Measurements from ENCODE around the gene C4A. TPM values are rescaled to one million over a fixed set of nuclear protein-coding genes. Genes with fewer than 3 reads are reported as not detected.

C4A gene
- total RNA-seq, 5 donors from 2014 or later (not counting 1 experiment from before 2014, with no cell fraction given), result 3.5 to 11.6 (median 6.1) TPM

DNA sequence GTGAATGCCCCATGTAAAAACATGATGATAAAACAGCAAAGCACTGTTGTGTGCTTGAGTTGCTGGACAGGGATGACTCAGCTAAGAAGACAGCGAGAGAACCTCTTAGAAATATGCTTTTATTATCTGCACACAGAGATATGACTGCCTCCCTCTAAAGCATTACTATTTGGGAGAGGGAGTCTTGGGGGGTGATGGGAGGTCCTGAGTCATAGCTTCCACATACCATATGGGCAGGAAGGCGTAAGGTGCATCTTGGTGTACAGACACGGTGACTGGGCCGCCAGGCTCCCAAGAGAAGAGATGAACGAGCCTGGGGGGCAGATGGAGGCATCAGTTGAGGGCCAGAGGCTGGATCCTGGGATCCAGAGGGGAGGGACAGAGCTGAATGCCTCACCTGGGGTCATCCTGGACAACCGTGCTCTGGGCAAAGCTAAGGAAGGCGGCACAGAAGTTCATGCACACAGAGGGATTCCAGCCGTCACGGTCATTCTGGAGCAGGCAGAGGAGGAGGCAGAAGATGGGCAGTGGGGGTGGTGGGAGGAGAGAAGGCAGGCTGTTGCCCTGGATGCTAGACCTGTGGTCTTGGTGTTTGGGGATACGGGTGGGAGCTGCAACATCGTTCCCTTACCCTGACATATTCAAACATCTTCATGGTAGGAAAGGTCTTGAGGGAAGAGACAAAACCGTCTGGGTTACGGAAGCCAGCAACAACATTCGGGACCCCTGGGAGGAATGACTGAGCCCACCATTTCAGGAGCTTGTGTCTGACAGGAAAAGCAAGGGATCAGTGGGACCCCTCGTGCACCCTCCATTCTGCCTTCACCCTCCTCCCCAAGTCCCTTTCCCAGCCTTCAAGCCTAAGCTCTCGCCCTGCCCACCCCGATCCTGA, 11.9 kb upstream of the C4A start:
- 88% methylated on average over 10 of the region's 17 CpGs for whole genome bisulfite sequencing (ENCODE audit: insufficient coverage)
- H3K4me1 ChIP-seq (ENCODE audit: control insufficient read depth in 1 of 2, extremely low read depth in 1 of 2, insufficient read depth in 2 of 2, low read length in 2 of 2), result peaks cover 12 to 26% of the 10 kb centered on the region in 2 experiments
- no peaks in the 10 kb centered on the region for H3K27me3 ChIP-seq (replicated peaks in 1 of 2; ENCODE audit: control insufficient read depth in 2 of 2, extremely low read depth in 1 of 2, insufficient read depth in 2 of 2, low read length in 1 of 2)
- Mint-ChIP-seq H3K4me1 (peaks cover 36 to 55% (median 46%) of the 10 kb centered on the region in 3 donors), H3K27me3 (no peaks in the 10 kb centered on the region), H3K36me3 (peaks cover 33% of the 10 kb centered on the region), H3K27ac (peak overlapping the region; percentile 75 to 84), H3K4me3 (peak overlapping the region; percentile 57 to 92 (median 59)), H3K9me3 (no peaks in the 10 kb centered on the region)
- peak overlapping the region; percentile 99 for H3K27ac ChIP-seq (ENCODE audit: low read length)
- no peaks in the 10 kb centered on the region for H3K9me3 ChIP-seq
- ChIA-PET CTCF (interaction anchor here in 1 of 2 donors (0.6 kb wide), 1 partner anchor 1741 kb away, joined by 3 read pairs; the partner anchor contains the start of gene UQCC2), POLR2A (interaction anchor here (0.6 to 1.2 kb wide), 2 partner anchors 11 to 926 kb away, joined by 3 read pairs; partner anchors contain the start of gene SKIC2 (in 1 of the 2))
- H3K36me3 ChIP-seq (ENCODE audit: control insufficient read depth in 2 of 2, extremely low read depth in 1 of 2, insufficient read depth in 1 of 2, low read length in 1 of 2), result peaks cover 33 to 49% of the 10 kb centered on the region in 2 donors
- ATAC-seq (replicated peaks in 1 of 4) (no peak), DNase-seq (no peak)
- H3K4me3 ChIP-seq (ENCODE audit: control insufficient read depth in 1 of 2, extremely low read depth in 1 of 2, low read length in 1 of 2), result no peak overlapping the region

DNA sequence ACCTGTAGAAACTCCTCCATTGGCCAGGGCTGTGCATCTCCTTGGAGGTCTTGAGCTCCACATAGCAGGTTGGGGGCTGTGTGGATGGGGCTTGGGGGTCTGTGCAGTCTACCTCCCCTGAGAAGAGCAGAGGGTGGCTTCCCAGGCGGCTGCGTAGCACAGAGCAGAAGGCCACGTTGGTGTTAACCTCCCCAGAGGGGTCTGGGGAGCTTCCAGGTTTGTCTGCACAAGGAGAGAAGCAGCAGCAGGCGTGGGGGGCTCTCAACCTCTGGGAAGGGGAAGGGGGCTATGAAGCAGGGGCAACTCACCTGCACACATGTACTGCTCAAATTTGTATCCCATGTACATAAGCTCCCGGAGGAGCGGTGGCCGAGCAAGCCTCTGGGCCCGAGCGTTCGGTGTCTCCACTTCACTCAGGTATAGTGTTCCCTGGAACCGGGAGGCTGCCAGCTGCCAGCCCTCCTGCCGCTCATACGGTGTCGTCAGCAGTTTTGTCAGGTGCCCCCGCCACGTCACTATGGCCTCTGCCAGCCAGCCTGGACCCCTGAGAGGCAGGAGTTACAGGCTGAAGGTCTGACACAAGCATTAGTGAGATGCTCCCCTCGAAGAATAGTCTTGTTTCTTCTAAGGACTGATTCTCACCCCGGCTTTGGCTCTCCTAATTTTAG, 11.1 kb upstream of the C4A start:
- CTCF ChIA-PET, result interaction anchor here in 1 of 2 donors (1.2 to 1.3 kb wide), 2 partner anchors 12 to 19 kb away, joined by 4 read pairs; partner anchors contain the start of genes NELFE and SKIC2
- POLR2A ChIA-PET, result interaction anchor here in 1 of 2 donors (0.9 to 1.4 kb wide), 3 partner anchors 12 to 318 kb away, joined by 3 to 5 read pairs (median 3); partner anchors contain the start of gene SKIC2
- no peak for ATAC-seq (replicated peaks in 1 of 4)
- H3K36me3 Mint-ChIP-seq, result peaks cover 25% of the 10 kb centered on the region
- peak overlapping the region; percentile 100 for H3K27ac Mint-ChIP-seq
- WGBS (ENCODE audit: insufficient coverage), result 90% methylated on average over 17 of the region's 18 CpGs
- H3K27me3 ChIP-seq (replicated peaks in 1 of 2; ENCODE audit: control insufficient read depth in 2 of 2, extremely low read depth in 1 of 2, insufficient read depth in 2 of 2, low read length in 1 of 2), result no peaks in the 10 kb centered on the region
- no peaks in the 10 kb centered on the region for H3K9me3 ChIP-seq
- no peaks in the 10 kb centered on the region for H3K27me3 Mint-ChIP-seq
- H3K36me3 ChIP-seq (ENCODE audit: control insufficient read depth in 2 of 2, extremely low read depth in 1 of 2, insufficient read depth in 1 of 2, low read length in 1 of 2), result peaks cover 31 to 41% of the 10 kb centered on the region in 2 donors
- peak in 1 of 35 experiments; percentile 26 for DNase-seq
- peak overlapping the region; percentile 83 to 95 for H3K4me3 ChIP-seq (ENCODE audit: control insufficient read depth in 1 of 2, extremely low read depth in 1 of 2, low read length in 1 of 2)
- peak overlapping the region; percentile 99 for H3K27ac ChIP-seq (ENCODE audit: low read length)
- H3K4me1 ChIP-seq (ENCODE audit: control insufficient read depth in 1 of 2, extremely low read depth in 1 of 2, insufficient read depth in 2 of 2, low read length in 2 of 2), result peaks cover 12 to 26% of the 10 kb centered on the region in 2 experiments
- H3K9me3 Mint-ChIP-seq, result no peaks in the 10 kb centered on the region
- peaks cover 36 to 55% (median 46%) of the 10 kb centered on the region in 3 donors for H3K4me1 Mint-ChIP-seq
- peak overlapping the region; percentile 92 to 98 (median 97) for H3K4me3 Mint-ChIP-seq

DNA sequence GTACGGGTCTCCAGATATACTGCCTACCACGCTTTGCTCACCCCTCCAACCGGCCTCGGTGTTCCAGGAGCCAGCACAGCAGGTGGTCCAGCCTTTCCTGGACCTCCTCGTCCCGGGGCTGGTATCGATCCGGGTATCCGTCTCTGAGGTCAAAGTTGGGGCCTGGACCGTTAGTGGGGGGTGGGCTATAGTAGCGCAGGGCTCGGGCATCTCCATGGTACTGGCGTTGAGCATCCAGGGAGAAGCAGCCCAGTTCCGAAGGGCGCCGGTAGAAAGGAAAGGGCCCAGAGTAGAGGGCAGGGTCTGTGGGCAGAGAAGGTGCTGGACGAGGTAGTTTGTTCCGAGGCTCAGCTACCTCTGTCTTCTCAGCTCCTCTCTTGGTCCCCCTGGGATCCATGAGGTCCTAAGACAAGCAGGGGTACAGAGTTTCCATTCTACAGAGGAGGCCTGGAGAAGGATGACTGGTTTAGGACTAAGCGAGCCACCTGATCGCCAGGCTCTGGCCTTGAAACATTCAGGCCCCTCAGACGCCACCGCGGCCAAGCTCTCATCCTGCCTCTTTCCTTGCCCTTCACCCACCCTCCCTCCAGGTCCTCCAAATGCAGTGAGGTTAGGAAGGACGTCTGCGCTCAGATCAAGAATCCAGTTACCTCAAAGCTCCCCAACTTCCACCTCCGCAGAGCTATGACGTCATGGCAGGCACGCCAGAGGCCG, 10.4 kb upstream of the C4A start:
- peaks cover 36 to 55% (median 46%) of the 10 kb centered on the region in 3 donors for H3K4me1 Mint-ChIP-seq
- peak overlapping the region; percentile 92 to 98 (median 97) for H3K4me3 Mint-ChIP-seq
- no peak for ATAC-seq (replicated peaks in 1 of 4)
- Histone ChIP-seq H3K9me3 (no peaks in the 10 kb centered on the region), H3K36me3 (ENCODE audit: control insufficient read depth in 2 of 2, extremely low read depth in 1 of 2, insufficient read depth in 1 of 2, low read length in 1 of 2) (peaks cover 27 to 34% of the 10 kb centered on the region in 2 donors), H3K4me3 (ENCODE audit: control insufficient read depth in 1 of 2, extremely low read depth in 1 of 2, low read length in 1 of 2) (peak overlapping the region; percentile 83 to 95), H3K4me1 (ENCODE audit: control insufficient read depth in 1 of 2, extremely low read depth in 1 of 2, insufficient read depth in 2 of 2, low read length in 2 of 2) (peaks cover 12 to 26% of the 10 kb centered on the region in 2 experiments), H3K27ac (ENCODE audit: low read length) (peak overlapping the region; percentile 99), H3K27me3 (replicated peaks in 1 of 2; ENCODE audit: control insufficient read depth in 2 of 2, extremely low read depth in 1 of 2, insufficient read depth in 2 of 2, low read length in 1 of 2) (no peaks in the 10 kb centered on the region)
- DNase-seq, result peak in 2 of 35 experiments; percentile 2 to 9
- peaks cover 22% of the 10 kb centered on the region for H3K36me3 Mint-ChIP-seq
- no peaks in the 10 kb centered on the region for H3K9me3 Mint-ChIP-seq
- WGBS (ENCODE audit: insufficient coverage), result 23% methylated on average over 21 of the region's 29 CpGs
- no peaks in the 10 kb centered on the region for H3K27me3 Mint-ChIP-seq
- POLR2A ChIA-PET, result interaction anchor here (0.5 to 2.5 kb wide), 8 partner anchors 12 to 1482 kb away, joined by 3 to 23 read pairs (median 6); partner anchors contain the start of genes SKIC2 (in 2 of the 2), ATF6B (in 1 of the 2) and NELFE (in 1 of the 2)
- CTCF ChIA-PET, result interaction anchor here in 1 of 2 donors (0.6 to 1.3 kb wide), 5 partner anchors 12 to 1081 kb away, joined by 3 to 5 read pairs (median 4); partner anchors contain the start of genes NELFE and SKIC2
- H3K27ac Mint-ChIP-seq, result peak overlapping the region; percentile 100

DNA sequence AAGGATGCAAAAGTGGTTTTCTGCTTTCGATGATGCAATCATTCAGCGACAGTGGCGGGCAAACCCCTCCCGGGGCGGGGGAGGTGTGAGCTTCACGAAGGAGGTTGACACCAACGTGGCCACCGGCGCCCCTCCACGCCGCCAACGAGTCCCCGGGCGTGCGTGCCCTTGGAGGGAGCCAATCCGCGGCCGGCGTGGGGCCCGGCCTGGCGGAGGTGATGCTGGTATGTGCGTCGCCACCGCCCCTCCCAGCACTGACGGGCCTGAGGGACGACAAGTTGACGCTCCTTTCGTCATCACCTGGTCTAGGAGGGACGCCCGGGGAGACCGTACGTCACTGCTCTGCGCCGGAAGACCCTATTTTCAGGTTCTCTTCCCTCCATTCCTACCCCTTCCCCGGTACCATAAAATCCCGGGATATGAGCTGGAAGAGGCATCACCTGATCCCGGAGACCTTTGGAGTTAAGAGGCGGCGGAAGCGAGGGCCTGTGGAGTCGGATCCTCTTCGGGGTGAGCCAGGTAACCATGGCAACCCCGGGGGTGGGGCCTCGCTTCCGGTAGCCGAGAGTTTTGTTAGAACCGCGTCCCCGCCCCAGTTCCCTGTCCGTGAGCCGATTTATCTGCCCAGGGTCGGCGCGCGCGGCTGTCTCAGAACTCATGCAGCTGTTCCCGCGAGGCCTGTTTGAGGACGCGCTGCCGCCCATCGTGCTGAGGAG, 9.7 kb upstream of the C4A start, which contains the start of gene DXO:
DXO (minus strand) TSS at position 146 of the 716 bp plus-strand sequence. CDS start 463 bp downstream, outside the sequence.
- Histone ChIP-seq H3K27me3 (replicated peaks in 1 of 2; ENCODE audit: control insufficient read depth in 2 of 2, extremely low read depth in 1 of 2, insufficient read depth in 2 of 2, low read length in 1 of 2) (no peaks in the 10 kb centered on the region), H3K36me3 (ENCODE audit: control insufficient read depth in 2 of 2, extremely low read depth in 1 of 2, insufficient read depth in 1 of 2, low read length in 1 of 2) (peaks cover 20 to 27% of the 10 kb centered on the region in 2 donors), H3K4me3 (ENCODE audit: control insufficient read depth in 1 of 2, extremely low read depth in 1 of 2, low read length in 1 of 2) (peak within 1 kb of the TSS; percentile 83 to 95), H3K4me1 (ENCODE audit: control insufficient read depth in 1 of 2, extremely low read depth in 1 of 2, insufficient read depth in 2 of 2, low read length in 2 of 2) (peaks cover 12 to 26% of the 10 kb centered on the region in 2 experiments), H3K27ac (ENCODE audit: low read length) (peak within 1 kb of the TSS; percentile 99), H3K9me3 (no peaks in the 10 kb centered on the region)
- POLR2A ChIA-PET, result interaction anchor here (0.5 to 2.5 kb wide), 9 partner anchors 12 to 1482 kb away, joined by 3 to 23 read pairs (median 5); partner anchors contain the start of genes SKIC2 (in 2 of the 2), ATF6B (in 1 of the 2) and NELFE (in 1 of the 2)
- peak within 1 kb of the TSS; percentile 92 to 98 (median 97) for H3K4me3 Mint-ChIP-seq
- peak within 1 kb of the TSS; percentile 100 for H3K27ac Mint-ChIP-seq
- H3K36me3 Mint-ChIP-seq, result peaks cover 15% of the 10 kb centered on the region
- no peaks in the 10 kb centered on the region for H3K9me3 Mint-ChIP-seq
- ATAC-seq (replicated peaks in 1 of 4) (peak; percentile 90 to 94 (median 91)), DNase-seq (peak; percentile 91 to 100 (median 99))
- WGBS (ENCODE audit: insufficient coverage), result under 1% methylated on average over 59 of the region's 62 CpGs
- H3K4me1 Mint-ChIP-seq, result peaks cover 39 to 49% (median 46%) of the 10 kb centered on the region in 3 donors
- CTCF ChIA-PET, result interaction anchor here in 1 of 2 donors (0.6 to 1.3 kb wide), 6 partner anchors 13 to 1080 kb away, joined by 3 to 5 read pairs (median 4); partner anchors contain the start of genes NELFE and SKIC2
- no peaks in the 10 kb centered on the region for H3K27me3 Mint-ChIP-seq

DNA sequence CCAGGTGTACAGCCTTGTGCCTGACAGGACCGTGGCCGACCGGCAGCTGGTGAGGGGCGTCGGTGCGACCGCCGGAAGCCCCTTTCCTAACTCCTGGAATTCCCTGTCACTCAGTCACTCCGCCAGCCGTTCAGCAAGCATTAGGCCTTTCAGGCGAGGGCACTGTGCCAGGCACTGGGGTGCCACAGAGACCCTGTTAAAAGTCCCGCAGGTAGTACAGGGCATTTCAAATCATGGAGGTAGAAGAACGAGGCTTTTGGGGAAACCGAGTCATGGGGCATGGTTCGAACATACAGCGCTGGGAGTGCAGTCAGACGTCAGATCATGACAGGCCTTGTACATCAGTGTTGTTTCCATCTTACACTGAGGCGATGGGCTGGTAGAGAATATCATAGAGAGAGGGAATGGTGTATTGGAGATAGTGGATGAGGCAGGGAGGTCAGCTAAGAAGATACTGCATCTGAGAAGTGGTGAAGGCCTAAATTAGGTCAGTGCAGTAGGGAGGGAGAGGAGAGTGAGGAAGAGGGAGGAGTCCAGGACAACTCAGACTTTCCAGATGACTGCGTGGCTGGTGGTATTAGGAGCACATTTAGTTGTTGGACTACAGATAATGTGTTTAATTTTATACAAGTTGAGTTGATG, 9.0 kb upstream of the C4A start:
- Histone ChIP-seq H3K4me3 (ENCODE audit: control insufficient read depth in 1 of 2, extremely low read depth in 1 of 2, low read length in 1 of 2) (peak overlapping the region; percentile 83 to 95), H3K36me3 (ENCODE audit: control insufficient read depth in 2 of 2, extremely low read depth in 1 of 2, insufficient read depth in 1 of 2, low read length in 1 of 2) (peaks cover 14 to 20% of the 10 kb centered on the region in 2 donors), H3K27me3 (replicated peaks in 1 of 2; ENCODE audit: control insufficient read depth in 2 of 2, extremely low read depth in 1 of 2, insufficient read depth in 2 of 2, low read length in 1 of 2) (no peaks in the 10 kb centered on the region), H3K27ac (ENCODE audit: low read length) (peak overlapping the region; percentile 99), H3K9me3 (no peaks in the 10 kb centered on the region), H3K4me1 (ENCODE audit: control insufficient read depth in 1 of 2, extremely low read depth in 1 of 2, insufficient read depth in 2 of 2, low read length in 2 of 2) (peaks cover 12 to 28% of the 10 kb centered on the region in 2 experiments)
- H3K36me3 Mint-ChIP-seq, result peaks cover 9% of the 10 kb centered on the region
- ChIA-PET POLR2A (interaction anchor here (0.5 to 2.5 kb wide), 3 partner anchors 13 to 1179 kb away, joined by 3 to 6 read pairs (median 4); partner anchors contain the start of gene SKIC2 (in 1 of the 2)), CTCF (interaction anchor here in 1 of 2 donors (0.5 to 1.1 kb wide), 3 partner anchors 14 to 247 kb away, joined by 3 to 5 read pairs (median 3); partner anchors contain the start of genes NELFE and SKIC2)
- no peak for ATAC-seq (replicated peaks in 1 of 4)
- peaks cover 39 to 49% (median 46%) of the 10 kb centered on the region in 3 donors for H3K4me1 Mint-ChIP-seq
- H3K27ac Mint-ChIP-seq, result peak overlapping the region; percentile 100
- no peaks in the 10 kb centered on the region for H3K27me3 Mint-ChIP-seq
- WGBS (ENCODE audit: insufficient coverage), result 10% methylated on average over 18 of the region's 19 CpGs
- H3K4me3 Mint-ChIP-seq, result peak overlapping the region; percentile 92 to 98 (median 97)
- DNase-seq, result peak in 1 of 35 experiments; percentile 22
- H3K9me3 Mint-ChIP-seq, result no peaks in the 10 kb centered on the region

All from T-cell (primary cell).